Memory B cell (primary cell): ENCODE measurements around the gene WDR11.

ENCODE experiments used
- ATAC-seq: fragments of 150-1000 bp; cut with Tn5 transposase; 2 replicates; pipeline ENCODE4 v1.10.0; 2021; ENCODE audit warnings: low read depth, mild to moderate bottlenecking, moderate library complexity
- DNase-seq, 2 donors: peaks; one replicate each; pipeline ENCODE4 v3.0.0; 2022; ENCODE audit warnings: low spot score in 2 of 2
- H3K27ac Mint-ChIP-seq: one replicate; pipeline ENCODE4 v1.8.0; 2022; ENCODE audit warnings: mild to moderate bottlenecking, moderate library complexity, mixed read lengths
- H3K27me3 Mint-ChIP-seq: one replicate; pipeline ENCODE4 v1.8.0; 2022; ENCODE audit warnings: mixed read lengths
- H3K36me3 Mint-ChIP-seq: one replicate; pipeline ENCODE4 v1.8.0; 2022; ENCODE audit warnings: mild to moderate bottlenecking, mixed read lengths
- H3K4me1 Mint-ChIP-seq: one replicate; pipeline ENCODE4 v1.8.0; 2022; ENCODE audit warnings: mixed read lengths
- H3K4me3 Mint-ChIP-seq: one replicate; pipeline ENCODE4 v1.8.0; 2022; ENCODE audit warnings: mild to moderate bottlenecking, moderate library complexity, mixed read lengths
- H3K9me3 Mint-ChIP-seq: one replicate; pipeline ENCODE4 v1.8.0; 2022; ENCODE audit warnings: mixed read lengths

WDR11 gene

DNA sequence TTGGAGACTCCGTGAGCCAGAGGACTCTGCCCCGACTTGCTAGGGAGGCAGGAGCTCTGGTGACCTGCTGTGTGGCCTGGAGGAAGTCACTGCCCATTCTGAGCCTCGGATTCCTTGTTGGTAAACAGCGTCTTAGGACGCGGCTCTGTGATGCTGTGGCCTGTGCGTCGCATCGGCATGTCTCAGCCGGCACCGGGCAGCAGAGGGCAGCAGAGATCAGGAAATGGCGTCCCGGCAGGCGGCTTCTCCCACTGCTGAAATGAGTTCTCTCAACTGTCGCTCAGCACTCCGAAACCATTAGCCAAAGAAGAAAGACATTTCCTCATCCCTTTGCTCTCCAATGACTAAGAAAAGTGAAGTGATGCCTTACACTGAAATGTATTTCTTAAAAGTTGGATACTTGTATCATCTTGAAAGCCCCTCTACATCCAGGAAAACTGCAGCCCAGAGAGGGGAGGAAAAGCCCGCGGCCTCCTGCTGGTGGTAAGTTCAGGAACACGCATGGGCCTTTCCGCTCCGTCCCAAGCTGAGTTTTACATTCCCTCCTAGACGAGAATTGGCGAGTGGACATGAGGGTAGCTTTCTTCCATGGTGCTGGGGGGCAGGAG, 91.7 kb downstream of the WDR11 start:
- H3K27me3 Mint-ChIP-seq, result peaks cover 19% of the 10 kb centered on the region
- peaks cover 2% of the 10 kb centered on the region for H3K36me3 Mint-ChIP-seq
- no peak overlapping the region for H3K4me3 Mint-ChIP-seq
- ATAC-seq (peak; percentile 82), DNase-seq (peak; percentile 67 to 72)
- H3K27ac Mint-ChIP-seq, result no peak overlapping the region
- peaks cover 3% of the 10 kb centered on the region for H3K9me3 Mint-ChIP-seq
- H3K4me1 Mint-ChIP-seq, result peaks cover 5% of the 10 kb centered on the region

DNA sequence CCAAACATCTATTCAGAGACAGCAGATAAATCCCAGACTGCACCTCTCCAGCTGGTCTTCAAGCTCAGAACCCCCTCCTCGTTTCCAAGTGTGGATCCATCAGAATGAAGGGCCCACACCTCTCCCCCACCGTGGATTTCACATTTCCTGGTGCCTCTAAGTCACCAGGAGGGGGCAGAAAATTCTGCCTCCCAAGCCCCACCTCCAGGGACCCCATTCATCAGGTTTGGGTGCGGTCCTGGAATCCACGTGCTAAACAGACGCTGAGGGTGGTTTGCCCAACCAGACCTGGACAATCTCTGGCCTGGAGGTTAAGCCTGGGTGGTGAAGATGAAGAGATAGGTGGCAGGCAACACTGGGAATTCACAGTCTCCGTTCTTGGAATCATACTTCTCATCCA, 92.4 kb downstream of the WDR11 start:
- DNase-seq (no peak), ATAC-seq (no peak)
- no peak overlapping the region for H3K4me3 Mint-ChIP-seq
- H3K27ac Mint-ChIP-seq, result no peak overlapping the region
- H3K4me1 Mint-ChIP-seq, result peaks cover 5% of the 10 kb centered on the region
- peaks cover 23% of the 10 kb centered on the region for H3K27me3 Mint-ChIP-seq
- peaks cover 3% of the 10 kb centered on the region for H3K9me3 Mint-ChIP-seq
- H3K36me3 Mint-ChIP-seq, result peaks cover 2% of the 10 kb centered on the region

DNA sequence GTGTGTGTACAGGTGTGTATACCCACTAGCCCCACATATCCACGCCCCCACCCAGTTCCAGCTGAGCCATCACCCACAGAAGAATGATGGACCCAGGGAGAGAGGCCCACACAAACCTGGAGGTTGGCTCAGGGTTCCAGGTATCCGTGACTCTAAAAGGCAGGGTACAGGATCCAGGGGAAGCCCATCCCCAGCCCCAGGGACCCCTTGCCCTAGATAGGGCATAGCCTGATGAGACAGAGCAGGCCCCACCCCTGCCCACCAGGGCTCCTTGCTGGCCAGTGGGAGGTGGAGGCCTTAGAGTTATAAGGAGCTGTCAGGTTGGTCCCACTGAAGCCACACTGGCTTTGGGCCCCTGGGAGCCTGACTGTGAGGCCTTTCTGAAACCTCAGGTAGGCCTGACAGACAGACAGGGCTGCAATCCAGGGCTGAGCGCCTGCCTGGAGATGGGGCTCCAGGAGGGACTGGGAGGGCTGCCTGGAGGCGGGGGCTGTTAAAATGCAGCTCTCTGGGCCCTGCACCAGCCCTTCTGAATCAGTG, 93.5 kb downstream of the WDR11 start:
- no peak overlapping the region for H3K27ac Mint-ChIP-seq
- H3K9me3 Mint-ChIP-seq, result peaks cover 3% of the 10 kb centered on the region
- DNase-seq (no peak), ATAC-seq (no peak)
- H3K4me1 Mint-ChIP-seq, result peaks cover 5% of the 10 kb centered on the region
- H3K4me3 Mint-ChIP-seq, result no peak overlapping the region
- peaks cover 22% of the 10 kb centered on the region for H3K27me3 Mint-ChIP-seq
- peaks cover 2% of the 10 kb centered on the region for H3K36me3 Mint-ChIP-seq

- H3K4me3 Mint-ChIP-seq, result no peak overlapping the region
- peaks cover 2% of the 10 kb centered on the region for H3K36me3 Mint-ChIP-seq
- H3K4me1 Mint-ChIP-seq, result peaks cover 5% of the 10 kb centered on the region
- H3K27ac Mint-ChIP-seq, result no peak overlapping the region
- H3K27me3 Mint-ChIP-seq, result peaks cover 21% of the 10 kb centered on the region
- DNase-seq (no peak), ATAC-seq (no peak)
- H3K9me3 Mint-ChIP-seq, result peaks cover 3% of the 10 kb centered on the region
Measured at GRCh38 chr10:120945182-120945581, 94.0 kb downstream of the WDR11 start.

DNA sequence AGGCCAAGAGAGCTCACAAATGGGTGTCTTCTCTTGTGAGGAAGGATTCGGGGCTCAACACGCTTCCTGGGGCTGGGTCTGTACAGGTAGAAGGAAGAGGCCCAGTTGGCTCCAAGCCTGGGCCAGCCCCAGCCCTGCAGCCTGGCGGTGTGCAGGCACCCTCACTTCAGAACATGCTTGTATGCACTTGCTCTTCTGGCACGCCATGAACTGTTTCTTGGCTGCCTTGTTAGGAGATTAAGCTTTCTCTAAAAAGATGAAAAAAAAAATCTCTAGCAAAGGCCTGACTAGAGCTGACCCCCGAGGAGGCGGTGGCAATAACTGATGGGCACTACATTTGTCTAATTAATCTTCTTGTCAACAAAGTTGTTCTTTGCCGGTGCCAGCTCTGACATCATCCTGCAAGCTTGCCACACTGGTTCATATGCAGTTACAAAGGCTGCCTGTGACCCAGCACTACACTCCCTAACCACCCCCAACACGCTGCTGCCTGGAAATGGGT, 94.7 kb downstream of the WDR11 start:
- peaks cover 2% of the 10 kb centered on the region for H3K36me3 Mint-ChIP-seq
- H3K4me1 Mint-ChIP-seq, result peaks cover 5% of the 10 kb centered on the region
- H3K4me3 Mint-ChIP-seq, result no peak overlapping the region
- H3K27me3 Mint-ChIP-seq, result peaks cover 16% of the 10 kb centered on the region
- DNase-seq, result no peak
- peaks cover 3% of the 10 kb centered on the region for H3K9me3 Mint-ChIP-seq
- no peak for ATAC-seq
- no peak overlapping the region for H3K27ac Mint-ChIP-seq

- ATAC-seq (no peak), DNase-seq (no peak)
- Mint-ChIP-seq H3K9me3 (peaks cover 3% of the 10 kb centered on the region), H3K4me3 (no peak overlapping the region), H3K4me1 (peaks cover 5% of the 10 kb centered on the region), H3K27me3 (peaks cover 21% of the 10 kb centered on the region), H3K36me3 (peaks cover 2% of the 10 kb centered on the region), H3K27ac (no peak overlapping the region)
Measured at GRCh38 chr10:120946497-120946896, 95.3 kb downstream of the WDR11 start.

- ATAC-seq (peak; percentile 91), DNase-seq (peak; percentile 49 to 51)
- Mint-ChIP-seq H3K9me3 (peaks cover 4% of the 10 kb centered on the region), H3K27ac (no peak overlapping the region), H3K36me3 (peaks cover 2% of the 10 kb centered on the region), H3K27me3 (peaks cover 16% of the 10 kb centered on the region), H3K4me1 (no peaks in the 10 kb centered on the region), H3K4me3 (peak overlapping the region; percentile 46)
Measured at GRCh38 chr10:120948889-120949608, 97.9 kb downstream of the WDR11 start.

DNA sequence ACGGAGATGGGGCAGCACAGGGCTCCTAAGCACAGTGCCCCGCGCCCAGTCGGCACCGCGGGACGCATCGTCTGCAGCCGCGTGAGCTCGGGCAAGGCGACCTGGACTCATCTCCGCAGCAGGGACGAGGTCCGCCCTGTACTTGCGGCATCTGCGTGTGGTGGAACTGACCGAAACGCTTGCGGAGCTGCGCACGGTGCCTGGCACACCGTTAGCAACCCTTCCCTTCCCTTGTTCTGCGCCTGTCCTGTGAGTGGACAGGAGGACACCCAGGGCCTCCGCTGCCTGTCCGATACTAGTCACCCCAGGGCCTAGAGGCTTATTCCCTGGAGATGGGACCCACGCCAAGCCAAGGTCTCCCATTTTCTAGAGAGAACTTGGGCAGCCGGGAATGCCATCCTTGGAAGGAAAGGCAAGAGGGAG, 98.5 kb downstream of the WDR11 start:
- no peaks in the 10 kb centered on the region for H3K4me1 Mint-ChIP-seq
- no peak overlapping the region for H3K27ac Mint-ChIP-seq
- DNase-seq (no peak), ATAC-seq (peak; percentile 16)
- H3K9me3 Mint-ChIP-seq, result peaks cover 5% of the 10 kb centered on the region
- H3K4me3 Mint-ChIP-seq, result peak overlapping the region; percentile 46
- peaks cover 16% of the 10 kb centered on the region for H3K27me3 Mint-ChIP-seq
- peaks cover 2% of the 10 kb centered on the region for H3K36me3 Mint-ChIP-seq

DNA sequence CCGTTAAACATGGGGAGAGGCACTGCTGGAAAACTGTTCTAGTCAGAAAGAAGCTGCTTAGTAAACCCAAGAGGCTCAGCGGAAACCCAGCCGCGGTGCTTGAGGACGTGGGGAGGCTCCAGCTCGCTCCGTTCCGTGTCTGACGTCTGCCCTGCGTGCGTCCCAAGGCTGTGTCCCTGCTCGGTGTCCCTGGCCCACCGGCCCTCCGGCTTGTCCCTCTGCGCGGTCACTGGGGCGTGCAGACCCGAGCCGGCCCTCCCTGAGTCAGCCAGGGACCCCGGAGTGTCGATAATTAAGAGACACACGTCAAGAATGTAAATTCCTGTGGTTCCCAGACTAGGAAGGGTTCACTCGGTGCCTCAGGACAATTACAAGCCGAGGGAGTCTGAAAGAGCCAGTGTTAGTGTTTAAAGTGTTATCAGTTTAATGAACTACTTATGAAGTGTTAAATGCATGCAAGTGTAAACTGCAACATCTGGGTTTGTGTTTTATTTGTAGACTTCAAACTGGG, 98.9 kb downstream of the WDR11 start:
- peaks cover 2% of the 10 kb centered on the region for H3K36me3 Mint-ChIP-seq
- ATAC-seq (no peak), DNase-seq (no peak)
- no peaks in the 10 kb centered on the region for H3K4me1 Mint-ChIP-seq
- peak overlapping the region; percentile 46 for H3K4me3 Mint-ChIP-seq
- peaks cover 4% of the 10 kb centered on the region for H3K9me3 Mint-ChIP-seq
- H3K27me3 Mint-ChIP-seq, result peaks cover 16% of the 10 kb centered on the region
- H3K27ac Mint-ChIP-seq, result no peak overlapping the region

GRCh38 chr10:120951288-120951687, 100.1 kb downstream of the WDR11 start:
- Mint-ChIP-seq H3K27me3 (peaks cover 14% of the 10 kb centered on the region), H3K9me3 (peaks cover 1% of the 10 kb centered on the region)

DNA sequence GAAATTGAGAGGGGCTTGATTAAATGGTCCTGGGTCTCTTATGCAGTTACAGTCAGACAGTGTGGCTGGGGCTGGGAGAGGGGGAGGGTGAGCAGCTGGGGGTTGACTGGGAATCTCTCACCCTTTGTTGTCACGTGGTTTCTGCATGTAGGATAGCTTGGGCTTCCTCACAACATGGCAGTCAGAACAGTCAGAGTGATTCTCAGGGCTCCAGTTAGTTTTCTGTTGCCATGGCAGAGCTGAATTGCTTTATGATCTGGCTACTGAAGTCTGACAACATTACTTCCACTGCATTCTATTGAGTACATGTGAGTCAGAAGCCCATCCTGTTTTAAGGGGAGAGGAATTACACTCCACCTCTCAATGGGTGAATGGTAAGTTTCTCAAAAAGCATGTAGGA, 102.7 kb downstream of the WDR11 start:
- no peaks in the 10 kb centered on the region for H3K4me1 Mint-ChIP-seq

More at GRCh38 chr10:120951288-120951687, 100.1 kb downstream of the WDR11 start:
- H3K4me3 Mint-ChIP-seq, result no peak overlapping the region
- no peak overlapping the region for H3K27ac Mint-ChIP-seq
- DNase-seq (no peak), ATAC-seq (no peak)
- H3K4me1 Mint-ChIP-seq, result no peaks in the 10 kb centered on the region
- no peaks in the 10 kb centered on the region for H3K36me3 Mint-ChIP-seq

More for the DNA sequence above, 102.7 kb downstream of the WDR11 start:
- ATAC-seq (no peak), DNase-seq (no peak)
- Mint-ChIP-seq H3K27ac (no peak overlapping the region), H3K27me3 (peaks cover 7% of the 10 kb centered on the region), H3K36me3 (no peaks in the 10 kb centered on the region), H3K9me3 (peaks cover 1% of the 10 kb centered on the region), H3K4me3 (no peak overlapping the region)
